HEK293T (cell line): Measurements from ENCODE around the gene C2orf81.
"Not testable (repeated sequence)": the region's sequence is repeated elsewhere in the genome, so short reads cannot be mapped to it uniquely, and the experiment has no call there.

Experiments used
- CTCF ChIA-PET: fragments of 350-600 bp; formaldehyde crosslinking; extraction: SDS; loops from one replicate; lab custom pipeline; 2021; ENCODE audit warnings: antibody characterized with exemption, inconsistent platforms; lab: Yijun Ruan, JAX
- POLR2A ChIA-PET: fragments of 350-600 bp; formaldehyde crosslinking; extraction: SDS; loops from one replicate; lab custom pipeline; 2020; ENCODE audit warnings: antibody characterized with exemption, inconsistent platforms; lab: Yijun Ruan, JAX
- DNase-seq: peaks from one replicate; pipeline ENCODE4 v3.0.0; 2012; ENCODE audit warnings: mixed read lengths; ENCODE audit errors: extremely low spot score
- ARNT ChIP-seq: fragments of 450-650 bp; IDR thresholded peaks from 2 replicates; pipeline ENCODE4 v1.6.1; 2017; ENCODE audit warnings: mild to moderate bottlenecking
- BHLHE40 ChIP-seq: fragments of 450-650 bp; IDR thresholded peaks from 2 replicates; pipeline ENCODE4 v1.6.1; 2016; ENCODE audit warnings: mild to moderate bottlenecking, moderate library complexity, borderline replicate concordance
- CTBP1 ChIP-seq: fragments of 450-650 bp; IDR thresholded peaks from 2 replicates; pipeline ENCODE4 v1.6.1; 2016; ENCODE audit warnings: borderline replicate concordance
- ELF4 ChIP-seq: fragments of 450-650 bp; IDR thresholded peaks from 2 replicates; pipeline ENCODE4 v1.6.1; 2017; ENCODE audit warnings: antibody characterized with exemption
- FOXA1 ChIP-seq: fragments of 450-650 bp; IDR thresholded peaks from 2 replicates; pipeline ENCODE4 v1.6.1; 2016; ENCODE audit warnings: mild to moderate bottlenecking
- FOXK2 ChIP-seq: fragments of 450-650 bp; IDR thresholded peaks from 2 replicates; pipeline ENCODE4 v1.6.1; 2016; ENCODE audit warnings: mild to moderate bottlenecking
- FOXM1 ChIP-seq: fragments of 450-650 bp; IDR thresholded peaks from 2 replicates; pipeline ENCODE4 v1.6.1; 2017; ENCODE audit warnings: mild to moderate bottlenecking, borderline replicate concordance
- HDGF ChIP-seq: fragments of 450-650 bp; IDR thresholded peaks from 2 replicates; pipeline ENCODE4 v1.6.1; 2017; ENCODE audit warnings: antibody characterized with exemption, borderline replicate concordance
- L3MBTL2 ChIP-seq: fragments of 450-650 bp; conservative IDR thresholded peaks from 2 replicates; pipeline ENCODE4 v1.6.1; 2016; ENCODE audit warnings: mild to moderate bottlenecking
- LEF1 ChIP-seq: fragments of 450-650 bp; IDR thresholded peaks from 2 replicates; pipeline ENCODE4 v1.6.1; 2017; ENCODE audit warnings: mild to moderate bottlenecking, borderline replicate concordance
- NFRKB ChIP-seq: fragments of 450-650 bp; IDR thresholded peaks from 2 replicates; pipeline ENCODE4 v1.6.1; 2016; ENCODE audit warnings: mild to moderate bottlenecking, moderate library complexity
- SP1 ChIP-seq: fragments of 450-650 bp; IDR thresholded peaks from 2 replicates; pipeline ENCODE4 v1.6.1; 2017
- SUZ12 ChIP-seq: fragments of 450-650 bp; IDR thresholded peaks from 2 replicates; pipeline ENCODE4 v1.6.1; 2016; ENCODE audit warnings: mild to moderate bottlenecking
- TARDBP ChIP-seq: fragments of 450-650 bp; IDR thresholded peaks from 2 replicates; pipeline ENCODE4 v1.6.1; 2016
- ZNF384 ChIP-seq: fragments of 450-650 bp; IDR thresholded peaks from 2 replicates; pipeline ENCODE4 v1.6.1; 2016
- TF ChIP-seq, protein P1 (sequence below): fragments of 450-650 bp; IDR thresholded peaks from 2 replicates; pipeline ENCODE4 v1.6.1; 2016

The C2orf81 gene

DNA sequence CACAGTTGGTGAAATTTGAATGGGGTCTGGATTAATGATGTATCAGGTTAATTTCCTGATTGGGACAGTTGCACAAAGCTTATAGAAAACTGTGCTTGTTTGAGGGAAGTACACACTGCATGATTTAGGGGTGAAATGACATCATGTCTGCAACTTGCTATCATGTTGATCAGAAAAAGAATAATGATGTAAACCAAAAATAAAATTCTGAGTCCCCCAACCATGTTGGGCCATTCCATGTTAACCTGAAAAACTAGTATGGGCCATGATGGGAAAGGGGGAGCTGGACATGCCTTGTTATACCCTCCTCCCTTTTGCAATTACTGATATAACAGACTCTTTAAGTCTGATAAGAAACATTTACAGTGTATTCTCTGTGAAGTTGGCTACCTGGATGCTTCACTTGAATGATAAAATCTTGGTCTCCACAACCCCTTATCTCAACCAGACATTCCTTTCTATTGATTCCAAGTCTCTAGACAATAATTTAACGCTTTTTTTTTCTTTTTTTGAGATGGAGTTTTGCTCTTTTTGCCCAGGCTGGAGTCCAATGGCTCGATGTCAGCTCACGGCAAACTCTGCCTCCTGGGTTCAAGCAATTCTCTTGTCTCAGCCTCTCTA lies 29.3 kb upstream of the C2orf81 start:
- ChIA-PET POLR2A (interaction anchor here (1.2 kb wide), 1 partner anchor 10 kb away, joined by 8 read pairs; no protein-coding TSS in a partner anchor), CTCF (no interaction called here)
- TF ChIP-seq CTBP1 (no peak), L3MBTL2 (no peak), FOXK2 (no peak)
- no peak for DNase-seq

DNA sequence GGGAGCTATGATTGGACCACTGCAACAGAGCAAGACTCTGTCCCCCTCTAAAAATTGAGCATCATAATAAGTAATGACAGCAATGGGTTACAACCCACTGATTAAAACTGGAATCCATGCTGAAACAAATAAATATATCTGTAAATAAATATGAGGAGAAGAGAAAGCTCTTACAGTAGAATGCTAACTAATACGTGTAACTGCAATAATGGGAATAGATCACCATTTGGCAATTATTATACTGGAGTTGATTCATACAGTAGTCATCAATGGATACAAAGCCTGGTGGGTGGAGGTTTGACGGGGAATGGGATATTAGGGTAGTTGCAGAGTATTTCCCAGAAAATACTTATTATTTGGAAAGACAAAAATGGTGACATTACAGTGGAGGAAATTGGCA lies 27.4 kb upstream of the C2orf81 start:
- ChIA-PET CTCF (no interaction called here), POLR2A (interaction anchor here (0.7 kb wide), 1 partner anchor 8 kb away, joined by 3 read pairs; no protein-coding TSS in a partner anchor)
- no peak for DNase-seq
- no peak for TF ChIP-seq CTBP1
- no peak for TF ChIP-seq SUZ12
- no peak for TF ChIP-seq HDGF

DNA sequence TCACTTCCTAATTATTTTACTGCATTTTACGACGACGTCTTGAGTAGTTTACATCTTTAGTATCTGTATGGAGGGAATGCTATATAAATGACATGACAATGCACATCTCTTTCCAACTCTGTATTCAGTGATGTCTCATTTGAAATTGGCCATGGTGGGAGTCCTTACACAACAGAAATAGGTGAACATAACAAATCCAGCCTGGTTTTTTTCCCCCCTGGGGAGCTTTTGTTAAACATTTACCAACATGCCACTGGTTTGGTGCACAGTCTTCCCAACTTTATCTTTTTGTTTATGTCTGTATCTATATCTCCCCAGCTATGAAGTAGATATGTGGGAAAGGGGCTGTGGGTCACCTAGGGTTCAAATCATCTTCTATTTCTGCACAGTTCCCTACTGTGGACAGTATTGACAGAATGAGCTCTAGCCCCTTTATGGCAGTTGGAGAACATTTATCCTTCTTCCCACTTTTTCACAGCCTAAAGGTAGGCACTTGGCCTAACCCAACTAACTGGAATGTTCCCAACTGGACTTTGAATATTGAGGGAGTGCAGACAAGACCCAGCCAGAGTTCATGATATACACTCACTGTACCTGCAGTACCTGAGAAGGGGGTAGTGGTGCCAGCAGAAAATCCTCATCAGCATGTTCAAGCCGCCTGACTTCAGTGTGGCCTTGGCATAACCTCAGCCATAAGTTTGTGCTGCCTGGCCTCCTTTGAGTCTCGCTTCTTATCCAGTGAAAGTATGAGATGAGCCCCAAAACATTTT lies 26.0 kb upstream of the C2orf81 start:
- POLR2A ChIA-PET, result interaction anchor here (0.9 kb wide), 1 partner anchor 10 kb away, joined by 3 read pairs; no protein-coding TSS in a partner anchor
- CTCF ChIA-PET, result no interaction called here
- DNase-seq, result no peak
- no peak for TF ChIP-seq ARNT
- no peak for TF ChIP-seq FOXK2
- TF ChIP-seq SUZ12, result no peak
- TF ChIP-seq, protein P1, sequence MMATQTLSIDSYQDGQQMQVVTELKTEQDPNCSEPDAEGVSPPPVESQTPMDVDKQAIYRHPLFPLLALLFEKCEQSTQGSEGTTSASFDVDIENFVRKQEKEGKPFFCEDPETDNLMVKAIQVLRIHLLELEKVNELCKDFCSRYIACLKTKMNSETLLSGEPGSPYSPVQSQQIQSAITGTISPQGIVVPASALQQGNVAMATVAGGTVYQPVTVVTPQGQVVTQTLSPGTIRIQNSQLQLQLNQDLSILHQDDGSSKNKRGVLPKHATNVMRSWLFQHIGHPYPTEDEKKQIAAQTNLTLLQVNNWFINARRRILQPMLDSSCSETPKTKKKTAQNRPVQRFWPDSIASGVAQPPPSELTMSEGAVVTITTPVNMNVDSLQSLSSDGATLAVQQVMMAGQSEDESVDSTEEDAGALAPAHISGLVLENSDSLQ, result no peak
- no peak for TF ChIP-seq HDGF
- TF ChIP-seq FOXM1, result no peak
- no peak for TF ChIP-seq FOXA1
- TF ChIP-seq L3MBTL2, result no peak
- no peak for TF ChIP-seq BHLHE40
- no peak for TF ChIP-seq ZNF384
- TF ChIP-seq SP1, result no peak
- no peak for TF ChIP-seq CTBP1
- TF ChIP-seq ELF4, result no peak

DNA sequence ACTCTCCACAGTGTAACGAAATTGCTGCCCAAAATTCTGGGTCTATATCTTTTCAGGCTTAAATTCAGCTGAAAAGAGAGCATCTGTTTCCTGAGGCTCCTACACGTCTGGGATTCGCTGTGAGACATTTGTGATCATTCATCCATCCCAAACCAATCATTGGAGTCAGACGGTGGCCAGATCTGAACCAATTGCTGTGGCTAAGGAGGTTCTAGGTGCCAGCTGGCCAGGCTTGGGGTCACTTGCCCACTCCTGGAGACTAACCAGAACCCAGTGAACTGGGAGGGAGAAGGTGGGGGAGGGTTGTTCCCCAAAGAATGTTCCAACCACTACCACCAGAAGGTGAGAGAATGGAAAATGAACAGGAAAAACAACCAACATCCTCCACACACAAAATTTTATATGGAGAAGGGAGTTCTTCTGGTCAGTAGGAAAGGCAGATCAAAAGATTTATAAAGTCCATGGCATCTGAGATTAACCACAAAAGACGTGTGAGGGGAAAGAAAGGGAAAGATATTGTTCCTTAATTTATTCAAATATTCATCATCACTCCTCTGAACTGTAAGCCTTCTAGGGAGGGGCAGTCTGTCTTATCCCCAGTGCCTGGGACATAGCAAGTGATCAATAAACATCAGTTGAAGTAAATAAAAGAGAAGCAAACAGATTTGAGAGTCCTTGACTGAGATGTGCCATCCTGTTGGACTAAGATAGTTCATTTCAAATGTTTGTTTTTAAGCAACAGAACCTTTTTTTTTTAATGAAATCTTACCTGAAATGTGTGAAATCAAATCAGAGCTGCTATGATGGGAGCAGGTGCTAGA lies 23.3 kb upstream of the C2orf81 start:
- POLR2A ChIA-PET, result interaction anchor here (1.1 to 4.0 kb wide), 5 partner anchors 8 to 63 kb away, joined by 3 to 29 read pairs (median 4); partner anchors contain the start of genes CCDC142, INO80B, PCGF1 and TTC31
- TF ChIP-seq, protein P1, result no peak
- TF ChIP-seq BHLHE40, result no peak
- no peak for TF ChIP-seq SP1
- no peak for TF ChIP-seq FOXA1
- no peak for TF ChIP-seq NFRKB
- TF ChIP-seq FOXK2, result no peak
- no peak for TF ChIP-seq L3MBTL2
- TF ChIP-seq ZNF384, result no peak
- no peak for TF ChIP-seq CTBP1
- TF ChIP-seq ELF4, result no peak
- no peak for TF ChIP-seq LEF1
- TF ChIP-seq SUZ12, result no peak
- TF ChIP-seq TARDBP, result no peak
- TF ChIP-seq FOXM1, result no peak
- DNase-seq, result no peak
- CTCF ChIA-PET, result no interaction called here

DNA sequence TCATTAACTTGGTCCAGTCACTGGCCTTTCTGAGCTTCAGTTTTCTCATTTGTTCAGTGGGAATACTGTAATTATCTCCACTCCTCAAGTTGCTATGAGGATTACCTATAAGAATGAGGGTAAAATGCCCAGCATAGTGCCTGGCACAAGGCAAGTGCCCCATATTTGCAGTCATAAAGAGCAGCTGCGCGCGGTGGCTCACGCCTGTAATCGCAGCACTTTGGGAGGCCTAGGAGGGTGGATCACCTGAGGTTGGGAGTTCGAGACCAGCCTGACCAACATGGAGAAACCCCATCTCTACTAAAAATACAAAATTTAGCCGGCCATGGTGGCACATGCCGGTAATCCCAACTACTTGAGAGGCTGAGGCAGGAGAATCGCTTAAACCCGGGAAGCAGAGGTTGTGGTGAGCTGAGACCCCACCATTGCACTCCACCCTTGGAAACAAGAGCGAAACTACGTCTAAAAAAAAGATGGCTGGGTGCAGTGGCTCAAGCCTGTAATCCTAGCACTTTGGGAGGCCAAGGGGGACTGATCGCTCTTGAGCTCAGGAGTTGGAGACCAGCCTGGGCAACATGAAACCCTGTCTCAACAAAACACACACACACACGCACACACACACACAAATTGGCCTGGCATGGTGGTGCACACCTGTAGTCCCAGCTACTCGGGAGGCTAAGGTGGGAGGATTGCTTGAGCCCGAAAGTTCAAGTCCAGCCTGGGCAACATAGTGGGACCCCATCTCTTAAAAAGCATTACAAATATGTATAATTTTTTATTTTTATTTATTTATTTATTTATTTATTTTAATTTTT lies 21.3 kb upstream of the C2orf81 start:
- POLR2A ChIA-PET, result interaction anchor here (1.5 to 4.0 kb wide), 4 partner anchors 12 to 21 kb away, joined by 3 to 29 read pairs (median 6); partner anchors contain the start of genes C2orf81, INO80B, WBP1 and WDR54
- CTCF ChIA-PET, DNase-seq: not testable (repeated sequence)
